Suprapubic skin (tissue), 4 donors: ENCODE data around the gene SRSF2.

Source experiments
- POLR2A ChIP-seq, 2 donors: fragments of 450-650 bp; IDR thresholded peaks; one replicate each; pipeline ENCODE4 v1.6.1; 2017; ENCODE audit warnings: antibody characterized with exemption in 2 of 2, mild to moderate bottlenecking in 2 of 2, moderate library complexity in 2 of 2
- POLR2AphosphoS5 ChIP-seq, 3 donors: sonication (generic); formaldehyde crosslinking; IDR thresholded peaks; one replicate each; pipeline ENCODE4 v1.6.1; 2017; ENCODE audit warnings: antibody characterized with exemption in 3 of 3
- TF ChIP-seq, protein P1 (sequence below), 2 donors: fragments of 200-600 bp in 1 of 2; fragments of 450-650 bp in 1 of 2; sonication (generic) in 1 of 2; IDR thresholded peaks; one replicate each; pipeline ENCODE4 v1.5.1; 2016 to 2019; ENCODE audit warnings: antibody characterized with exemption in 2 of 2, mild to moderate bottlenecking in 1 of 2, moderate library complexity in 1 of 2

DNA sequence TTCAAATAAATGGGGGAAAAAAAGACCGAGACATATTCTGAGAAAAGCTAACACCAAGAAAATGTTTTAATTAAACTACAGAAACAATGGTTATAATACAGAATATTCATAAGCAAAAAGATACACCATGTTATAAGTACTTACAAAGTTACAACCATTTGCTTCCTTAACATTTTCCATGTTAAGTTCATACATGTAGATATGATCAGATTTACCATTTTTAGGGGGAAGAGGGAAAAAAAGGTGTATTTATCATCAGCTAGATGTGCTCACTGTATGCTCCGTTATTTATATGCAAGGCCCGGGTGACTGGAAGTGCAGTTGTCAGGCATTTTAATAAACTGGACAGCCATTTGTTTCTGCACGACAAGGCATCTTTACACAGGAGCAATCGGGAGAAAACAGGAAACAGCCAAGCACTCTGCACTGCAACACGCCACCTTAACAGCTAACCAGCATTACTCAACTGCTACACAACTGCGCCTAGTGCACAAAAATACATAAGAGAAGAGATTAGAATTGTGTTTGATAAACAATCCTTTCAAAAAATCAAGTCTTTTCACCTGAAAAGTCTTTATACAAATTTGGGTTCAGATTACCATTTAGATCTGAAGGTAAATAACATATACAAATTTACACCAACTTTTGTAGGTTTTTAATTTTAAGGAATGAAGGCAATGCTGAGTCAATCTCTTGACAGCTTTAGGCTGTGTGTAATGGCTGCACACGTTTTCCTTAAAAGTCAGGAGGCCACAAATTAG lies 2.9 kb downstream of the SRSF2 start:
- no peak for TF ChIP-seq POLR2A (IDR thresholded peaks at IDR 0.05)
- TF ChIP-seq, protein P1, sequence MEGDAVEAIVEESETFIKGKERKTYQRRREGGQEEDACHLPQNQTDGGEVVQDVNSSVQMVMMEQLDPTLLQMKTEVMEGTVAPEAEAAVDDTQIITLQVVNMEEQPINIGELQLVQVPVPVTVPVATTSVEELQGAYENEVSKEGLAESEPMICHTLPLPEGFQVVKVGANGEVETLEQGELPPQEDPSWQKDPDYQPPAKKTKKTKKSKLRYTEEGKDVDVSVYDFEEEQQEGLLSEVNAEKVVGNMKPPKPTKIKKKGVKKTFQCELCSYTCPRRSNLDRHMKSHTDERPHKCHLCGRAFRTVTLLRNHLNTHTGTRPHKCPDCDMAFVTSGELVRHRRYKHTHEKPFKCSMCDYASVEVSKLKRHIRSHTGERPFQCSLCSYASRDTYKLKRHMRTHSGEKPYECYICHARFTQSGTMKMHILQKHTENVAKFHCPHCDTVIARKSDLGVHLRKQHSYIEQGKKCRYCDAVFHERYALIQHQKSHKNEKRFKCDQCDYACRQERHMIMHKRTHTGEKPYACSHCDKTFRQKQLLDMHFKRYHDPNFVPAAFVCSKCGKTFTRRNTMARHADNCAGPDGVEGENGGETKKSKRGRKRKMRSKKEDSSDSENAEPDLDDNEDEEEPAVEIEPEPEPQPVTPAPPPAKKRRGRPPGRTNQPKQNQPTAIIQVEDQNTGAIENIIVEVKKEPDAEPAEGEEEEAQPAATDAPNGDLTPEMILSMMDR (IDR thresholded peaks at IDR 0.05), result no peak
- no peak for TF ChIP-seq POLR2AphosphoS5 (IDR thresholded peaks at IDR 0.05)
